ENCODE results near the gene F10.
"Not testable (repeated sequence)": the region's sequence is repeated elsewhere in the genome, so short reads cannot be mapped to it uniquely, and the experiment has no call there.

The F10 gene

GRCh38 chr13:113086991-113087922, 35.3 kb upstream of the F10 start:
- no peak for DNase-seq

- no peak for DNase-seq
These were observed 34.5 kb upstream of the F10 start for GRCh38 chr13:113087923-113088690.

GRCh38 chr13:113088691-113089020, 33.9 kb upstream of the F10 start:
- DNase-seq: no peak

- DNase-seq: no peak
These were observed 32.7 kb upstream of the F10 start for GRCh38 chr13:113089693-113090414.

- DNase-seq: no peak
These were observed 32.2 kb upstream of the F10 start for GRCh38 chr13:113090415-113090770.

- DNase-seq: no peak
These were observed 31.8 kb upstream of the F10 start for GRCh38 chr13:113090806-113091205.

GRCh38 chr13:113091211-113091771, 31.3 kb upstream of the F10 start:
- no peak for DNase-seq

- DNase-seq: no peak
These were observed 30.5 kb upstream of the F10 start for GRCh38 chr13:113091891-113092775.

GRCh38 chr13:113092776-113093579, 29.6 kb upstream of the F10 start:
- no peak for DNase-seq

- DNase-seq: no peak
These were observed 28.8 kb upstream of the F10 start for GRCh38 chr13:113093580-113094409.

- DNase-seq: no peak
These were observed 28.2 kb upstream of the F10 start for GRCh38 chr13:113094410-113094800.

- no peak for DNase-seq
These were observed 27.2 kb upstream of the F10 start for GRCh38 chr13:113095146-113096051.

GRCh38 chr13:113096052-113096744, 26.4 kb upstream of the F10 start:
- DNase-seq: no peak

GRCh38 chr13:113096745-113097305, 25.8 kb upstream of the F10 start:
- DNase-seq: no peak

- DNase-seq: no peak
These were observed 24.9 kb upstream of the F10 start for GRCh38 chr13:113097651-113098050.

GRCh38 chr13:113098162-113098732, 24.4 kb upstream of the F10 start:
- DNase-seq: no peak

- no peak for DNase-seq
These were observed 23.5 kb upstream of the F10 start for GRCh38 chr13:113099142-113099541.

GRCh38 chr13:113102302-113102701, 20.3 kb upstream of the F10 start:
- DNase-seq: not testable (repeated sequence)

Measured in SIG-M5 (cell line).